B cell (primary cell): ENCODE results near the gene COQ7.

ENCODE experiments used
- CTCF ChIP-seq: fragments of 200-600 bp; IDR thresholded peaks from one replicate; pipeline ENCODE4 v1.8.0; 2022; ENCODE audit warnings: antibody characterized with exemption, mild to moderate bottlenecking
- EZH2 ChIP-seq: IDR thresholded peaks from 2 replicates; pipeline ENCODE4 v1.6.1; 2012; ENCODE audit warnings: borderline replicate concordance, low read depth, mild to moderate bottlenecking, moderate library complexity, low read length; ENCODE audit not compliant: insufficient read depth, poor library complexity, severe bottlenecking

- no peak for TF ChIP-seq CTCF
- TF ChIP-seq EZH2, result no peak
Measured at GRCh38 chr16:19105891-19106624, 38.6 kb downstream of the COQ7 start.
